Adrenal gland (tissue), 12 donors: Measurements from ENCODE around the gene RELN. TPM values are rescaled to one million over a fixed set of nuclear protein-coding genes. Genes with fewer than 3 reads are reported as not detected.

Source experiments
- DNase-seq, 7 donors: peaks; one replicate each; pipeline ENCODE4 v3.0.0-alpha.2; 2019 to 2020
- H3K27ac ChIP-seq, 5 donors: fragments of 200-600 bp; sonication (generic) in 4 of 5; 1 replicate in 3 of 5; 2 replicates in 2 of 5; pipeline versions ENCODE4 v1.5.1 to v1.8.0; 2016 to 2020; ENCODE audit warnings: mild to moderate bottlenecking in 1 of 5
- H3K27me3 ChIP-seq: fragments of 200-600 bp; 2 replicates; pipeline ENCODE4 v1.8.0; 2021
- H3K36me3 ChIP-seq, 2 donors: fragments of 200-600 bp; replicated peaks in 1 of 2; 1 replicate in 1 of 2; 2 replicates in 1 of 2; pipeline versions ENCODE4 v1.5.1 to v1.8.0; 2018 to 2022
- H3K4me1 ChIP-seq, 2 donors: fragments of 200-600 bp; replicated peaks in 1 of 2; 1 replicate in 1 of 2; 2 replicates in 1 of 2; pipeline versions ENCODE4 v1.5.1 to v1.8.0; 2018 to 2021
- H3K4me3 ChIP-seq, 4 donors: fragments of 200-600 bp; sonication (generic) in 3 of 4; one replicate each; pipeline ENCODE4 v1.5.1; 2016 to 2018
- H3K9me3 ChIP-seq, 3 donors: fragments of 200-600 bp; sonication (generic) in 1 of 3; replicated peaks in 1 of 3; 1 replicate in 2 of 3; 2 replicates in 1 of 3; pipeline versions ENCODE4 v1.5.1 to v1.8.0; 2016 to 2021
- CTCF ChIP-seq, 6 experiments: fragments of 450-650 bp in 4 of 6; fragments of 200-600 bp in 2 of 6; sonication (generic) in 1 of 6; IDR thresholded peaks; 1 replicate in 5 of 6; 2 replicates in 1 of 6; pipeline versions ENCODE4 v1.5.1 to v1.8.0; 2016 to 2021; ENCODE audit warnings: antibody characterized with exemption in 6 of 6, mild to moderate bottlenecking in 2 of 6, moderate library complexity in 1 of 6
- POLR2A ChIP-seq, 2 donors: fragments of 450-650 bp; IDR thresholded peaks; one replicate each; pipeline ENCODE4 v1.6.1; 2017; ENCODE audit warnings: antibody characterized with exemption in 2 of 2, mild to moderate bottlenecking in 2 of 2, moderate library complexity in 1 of 2
- WGBS, 4 donors: extraction: QIAGEN DNeasy Blood & Tissue Kit in 2 of 4; methylation state at CpG; one replicate each; pipeline versions ENCODE4 v1.1.5 to v1.1.7; 2013 to 2017; 5-methylcytosine and 5-hydroxymethylcytosine counted together
- intact Hi-C, 2 donors: fragments of 100-400 bp; cut with DNase I; formaldehyde crosslinking; loops; one replicate each; pipeline versions ENCODE4 v1.14.1 to v1.15.0; 2022 to 2023
- polyA plus RNA-seq, 3 donors: library from polyadenylated mRNA; stranded (reverse); fragments of 200-250 nt in 2 of 3; fragments of 350-450 nt in 1 of 3; fragmentation: Illumina TruSeq in 1 of 3; extraction: RNeasy Lipid Tissue Mini Kit (QIAGEN cat#74804) in 1 of 3; gene quantifications; one replicate each; pipeline ENCODE4 v1.2.3, GENCODE V29; 2013 to 2014
- total RNA-seq, 9 donors: library from RNA; depleted of rRNA in 4 of 9; stranded (reverse); fragments of >200 nt in 4 of 9; fragments of 120-200 nt in 1 of 9; fragmentation: NEBNext Ultra II Directional in 1 of 9; extraction: Animal tissue kit (Norgen Biotek cat#: 25700) in 1 of 9; gene quantifications; one replicate each; pipeline versions ENCODE4 v1.1.0 to v1.2.4, GENCODE V29; 2013 to 2023
- donor health status: healthy with polysubstance abuse.
- donor health status: Bipolar disorder and iron deficiency.
- donor health status: DM: yes; HTN: yes; CAD: no.
- donor health status: DM: no; HTN: no; CAD: no.
- donor health status: DM: no; HTN: no; CAD: no.
- donor health status: DM: yes; HTN: yes; CAD: no.

The RELN gene
- total and polyA plus RNA-seq, 12 donors: 0.88 to 7.9 (median 2.3) TPM

- H3K27ac ChIP-seq: no peak overlapping the region
- no peaks in the 10 kb centered on the region for H3K4me1 ChIP-seq
- intact Hi-C loops: no loop called here
- H3K4me3 ChIP-seq: no peak overlapping the region
- no peak for DNase-seq
- no peaks in the 10 kb centered on the region for H3K27me3 ChIP-seq
- H3K9me3 ChIP-seq: no peaks in the 10 kb centered on the region
- 32 to 57% (median 40%) methylated on average over 1 of the region's 1 CpG for WGBS, 4 donors
- no peaks in the 10 kb centered on the region for H3K36me3 ChIP-seq
- no peak for TF ChIP-seq CTCF (IDR thresholded peaks at IDR 0.05)
- no peak for TF ChIP-seq POLR2A (IDR thresholded peaks at IDR 0.05)
Measured at GRCh38 chr7:103706805-103707204, 282.7 kb downstream of the RELN start.

- no peak for DNase-seq
- no peak overlapping the region for H3K27ac ChIP-seq
Measured at GRCh38 chr7:103705542-103705941, 283.9 kb downstream of the RELN start.

GRCh38 chr7:103704701-103705100, 284.8 kb downstream of the RELN start:
- intact Hi-C loops: no loop called here
- Histone ChIP-seq H3K27me3 (no peaks in the 10 kb centered on the region), H3K36me3 (no peaks in the 10 kb centered on the region), H3K9me3 (no peaks in the 10 kb centered on the region), H3K27ac (no peak overlapping the region), H3K4me1 (no peaks in the 10 kb centered on the region), H3K4me3 (no peak overlapping the region)
- TF ChIP-seq CTCF (IDR thresholded peaks at IDR 0.05) (no peak), POLR2A (IDR thresholded peaks at IDR 0.05) (no peak)
- 77 to 85% (median 82%) methylated on average over 1 of the region's 1 CpG for WGBS, 4 donors
- DNase-seq: no peak

More at GRCh38 chr7:103705542-103705941, 283.9 kb downstream of the RELN start:
- Histone ChIP-seq H3K36me3 (no peaks in the 10 kb centered on the region), H3K9me3 (no peaks in the 10 kb centered on the region), H3K4me3 (no peak overlapping the region), H3K27me3 (no peaks in the 10 kb centered on the region), H3K4me1 (no peaks in the 10 kb centered on the region)
- WGBS, 4 donors: 74 to 76% (median 75%) methylated on average over 3 of the region's 3 CpGs
- intact Hi-C loops: no loop called here
- no peak for TF ChIP-seq POLR2A (IDR thresholded peaks at IDR 0.05)
- TF ChIP-seq CTCF (IDR thresholded peaks at IDR 0.05): no peak

GRCh38 chr7:103702982-103703381, 286.5 kb downstream of the RELN start:
- WGBS, 4 donors: 69 to 81% (median 75%) methylated on average over 3 of the region's 3 CpGs

More at GRCh38 chr7:103702982-103703381, 286.5 kb downstream of the RELN start:
- Histone ChIP-seq H3K4me1 (no peaks in the 10 kb centered on the region), H3K36me3 (no peaks in the 10 kb centered on the region), H3K4me3 (no peak overlapping the region), H3K9me3 (no peaks in the 10 kb centered on the region), H3K27me3 (no peaks in the 10 kb centered on the region), H3K27ac (no peak overlapping the region)
- DNase-seq: no peak
- TF ChIP-seq CTCF (IDR thresholded peaks at IDR 0.05): no peak
- intact Hi-C loops: no loop called here
